HG03521 (cell line): ENCODE results near the gene IFNAR2.

Source experiments
- ATAC-seq: cut with Tn5 transposase; IDR thresholded peaks from one replicate; pipeline ENCODE4 v1.9.1; 2021; ENCODE audit warnings: mild to moderate bottlenecking, moderate library complexity; ENCODE audit not compliant: unreplicated experiment

The IFNAR2 gene

DNA sequence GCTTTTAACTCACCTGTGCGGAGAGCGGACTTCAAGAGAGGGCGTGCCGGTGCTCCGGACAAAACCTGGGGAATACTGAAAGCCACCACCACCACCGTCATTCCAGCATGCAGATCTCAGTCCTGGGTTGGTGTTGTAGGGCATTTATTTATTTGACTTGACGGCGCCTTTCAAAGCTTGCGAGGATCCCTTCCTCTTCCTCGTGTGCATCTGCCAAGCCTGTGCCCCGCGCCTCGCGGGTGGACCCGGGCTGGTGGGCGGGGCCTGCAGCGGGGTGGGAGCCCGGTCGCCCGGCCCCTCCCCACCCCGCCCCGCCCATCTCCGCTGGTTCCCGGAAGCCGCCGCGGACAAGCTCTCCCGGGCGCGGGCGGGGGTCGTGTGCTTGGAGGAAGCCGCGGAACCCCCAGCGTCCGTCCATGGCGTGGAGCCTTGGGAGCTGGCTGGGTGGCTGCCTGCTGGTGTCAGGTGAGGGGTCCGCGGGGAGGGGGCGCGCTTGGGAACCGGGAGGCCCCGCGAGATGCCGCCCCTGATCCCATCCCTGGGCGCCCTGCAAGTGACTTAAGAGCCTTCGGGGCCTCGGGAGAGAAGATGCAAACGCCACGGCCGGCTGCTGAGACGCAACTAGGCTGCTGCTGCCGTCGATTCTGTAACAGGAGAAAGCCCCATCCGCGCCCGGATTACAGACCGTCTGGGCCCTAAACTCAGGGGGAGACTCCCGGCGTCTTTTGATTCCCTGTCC lies 36.5 kb downstream of the IFNAR2 start, which contains the start of gene IL10RB:
Gene IL10RB (plus strand): TSS at position 318 of the 739 bp plus-strand sequence. CDS start 99 bp downstream, at position 417.
- ATAC-seq: peak; percentile 58

DNA sequence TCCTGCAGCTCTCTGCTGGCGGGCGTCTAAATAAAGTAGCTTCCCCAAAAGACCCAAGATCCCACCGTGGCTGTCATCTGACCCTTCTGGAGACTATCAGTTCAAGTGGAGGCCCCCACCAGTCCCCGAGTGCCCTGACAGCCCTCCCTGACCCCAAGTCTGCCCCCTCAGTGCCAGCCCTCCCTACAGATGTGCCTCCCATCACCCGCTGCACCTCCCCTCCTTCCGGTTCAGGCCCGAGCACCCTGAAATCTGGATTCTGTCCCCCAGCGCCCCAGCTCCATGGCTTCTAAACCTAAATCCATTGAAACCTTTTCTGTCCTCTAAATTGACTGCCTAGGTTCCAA lies 37.0 kb downstream of the IFNAR2 start:
- ATAC-seq: no peak

GRCh38 chr21:33267250-33267649 lies 37.5 kb downstream of the IFNAR2 start:
- no peak for ATAC-seq

DNA sequence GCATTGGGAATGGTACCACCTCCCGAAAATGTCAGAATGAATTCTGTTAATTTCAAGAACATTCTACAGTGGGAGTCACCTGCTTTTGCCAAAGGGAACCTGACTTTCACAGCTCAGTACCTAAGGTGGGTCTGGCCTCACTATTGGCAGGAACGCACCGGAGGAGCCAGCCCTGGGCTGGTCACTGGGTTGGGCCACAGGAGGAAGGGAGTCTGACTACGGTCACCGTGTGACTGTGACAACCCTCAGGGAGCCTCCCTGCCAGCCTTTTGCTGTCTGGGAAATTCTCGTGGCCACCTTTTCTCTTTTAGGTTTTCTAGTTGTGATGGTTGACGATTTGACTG lies 38.6 kb downstream of the IFNAR2 start:
- ATAC-seq: no peak

GRCh38 chr21:33268737-33269441 lies 39.2 kb downstream of the IFNAR2 start:
- ATAC-seq: peak; percentile 42

- ATAC-seq: no peak
These were observed 41.2 kb downstream of the IFNAR2 start for GRCh38 chr21:33270986-33271385.

DNA sequence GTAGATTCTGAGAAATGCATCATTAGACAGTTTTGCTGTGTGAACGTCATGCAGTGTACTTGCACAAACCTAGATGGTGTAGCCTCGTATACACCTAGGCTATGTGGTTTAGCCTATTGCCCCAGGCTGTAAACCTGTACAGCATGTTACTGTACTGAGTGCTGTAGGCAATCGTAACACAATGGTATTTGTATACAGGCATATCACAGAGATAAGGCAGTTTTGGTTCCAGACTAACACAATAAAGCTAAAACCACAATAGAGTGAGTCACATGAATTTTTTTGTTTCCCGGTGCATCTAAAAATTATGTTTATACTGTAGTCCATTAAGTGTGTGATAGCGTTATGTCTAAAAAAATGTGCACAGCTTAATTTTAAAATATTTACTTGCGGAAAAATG lies 43.3 kb downstream of the IFNAR2 start:
- no peak for ATAC-seq

DNA sequence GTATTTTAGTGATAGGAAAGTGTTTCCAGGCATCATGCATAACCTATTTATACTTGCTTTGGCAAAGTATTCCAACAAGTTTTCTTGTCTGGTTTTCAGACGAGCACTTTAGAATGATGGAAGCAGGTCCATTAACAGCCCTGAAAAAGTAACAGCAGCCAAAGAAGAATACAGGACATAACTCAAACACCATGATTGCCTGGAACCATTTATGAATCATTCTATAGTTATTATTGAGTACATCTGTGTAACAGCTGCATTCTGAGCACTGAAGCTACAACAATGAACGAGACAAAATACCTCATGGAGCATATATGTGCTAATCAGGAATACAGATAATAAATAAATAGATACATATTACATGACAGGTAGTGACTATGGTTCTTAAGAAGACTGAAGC lies 49.0 kb downstream of the IFNAR2 start:
- no peak for ATAC-seq

DNA sequence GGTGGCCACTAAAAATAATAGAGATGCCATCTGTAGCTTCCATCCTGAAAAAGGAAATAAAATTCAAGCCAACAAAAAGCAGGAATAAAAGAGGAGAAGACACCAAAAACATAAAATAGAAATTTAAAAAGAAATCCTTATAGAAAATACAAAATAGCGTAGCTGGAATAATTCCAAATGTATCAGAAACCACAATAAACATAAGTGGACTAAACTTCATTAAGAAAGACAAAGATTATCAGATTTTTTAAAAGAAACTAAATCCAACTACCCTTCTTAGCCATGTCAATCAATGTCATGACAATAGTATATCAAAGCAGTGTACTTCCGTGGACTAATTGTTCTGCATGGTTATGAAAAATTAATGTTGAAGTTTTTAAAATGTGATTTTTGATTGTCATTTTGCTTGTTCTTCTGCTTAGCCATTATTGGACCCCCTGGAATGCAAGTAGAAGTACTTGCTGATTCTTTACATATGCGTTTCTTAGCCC lies 49.6 kb downstream of the IFNAR2 start:
- ATAC-seq: no peak
